Spinal cord (tissue), 10 donors: ENCODE data around the gene BMERB1. TPM values are rescaled to one million over a fixed set of nuclear protein-coding genes. Genes with fewer than 3 reads are reported as not detected.

Experiments
- DNase-seq, 6 donors: peaks; one replicate each; pipeline versions ENCODE4 v3.0.0 to v3.0.0-alpha.2; 2013 to 2015; ENCODE audit warnings: low spot score in 6 of 6, low read depth in 4 of 6
- H3K27ac ChIP-seq: one replicate; pipeline ENCODE4 v1.5.1; 2013; ENCODE audit warnings: low read depth, low read length, control low read depth
- H3K27me3 ChIP-seq: one replicate; pipeline ENCODE4 v1.6.1; 2013; ENCODE audit warnings: low read length; ENCODE audit not compliant: control insufficient read depth, insufficient read depth
- H3K36me3 ChIP-seq: one replicate; pipeline ENCODE4 v1.6.1; 2013; ENCODE audit warnings: low read length; ENCODE audit not compliant: control insufficient read depth, insufficient read depth
- H3K4me1 ChIP-seq: one replicate; pipeline ENCODE4 v1.6.1; 2013; ENCODE audit warnings: low read length; ENCODE audit not compliant: control insufficient read depth, insufficient read depth
- H3K4me3 ChIP-seq: one replicate; pipeline ENCODE4 v1.5.1; 2013; ENCODE audit warnings: low read depth, low read length, control low read depth
- H3K9me3 ChIP-seq: one replicate; pipeline ENCODE4 v1.6.1; 2013; ENCODE audit warnings: low read length; ENCODE audit not compliant: control insufficient read depth, insufficient read depth
- WGBS: methylation state at CpG from one replicate; pipeline ENCODE4 v1.1.5; 2013; ENCODE audit warnings: missing lambda C conversion rate; ENCODE audit not compliant: insufficient coverage; 5-methylcytosine and 5-hydroxymethylcytosine counted together
- polyA plus RNA-seq, 2 donors: library from polyadenylated mRNA; unstranded; fragments of 120-200 nt; gene quantifications; one replicate each; pipeline ENCODE4 v1.2.1, GENCODE V29; 2013; ENCODE audit not compliant: insufficient read length in 2 of 2
- total RNA-seq, 2 donors: library from RNA; depleted of rRNA in 1 of 2; stranded (reverse); fragments of 120-200 nt in 1 of 2; fragments of >200 nt in 1 of 2; gene quantifications; one replicate each; pipeline versions ENCODE4 v1.2.3 to v1.2.4, GENCODE V29; 2013 to 2014
- donor health status: healthy.

BMERB1 gene
- total and polyA plus RNA-seq, 4 donors, result 70.7 to 266 (median 177) TPM

DNA sequence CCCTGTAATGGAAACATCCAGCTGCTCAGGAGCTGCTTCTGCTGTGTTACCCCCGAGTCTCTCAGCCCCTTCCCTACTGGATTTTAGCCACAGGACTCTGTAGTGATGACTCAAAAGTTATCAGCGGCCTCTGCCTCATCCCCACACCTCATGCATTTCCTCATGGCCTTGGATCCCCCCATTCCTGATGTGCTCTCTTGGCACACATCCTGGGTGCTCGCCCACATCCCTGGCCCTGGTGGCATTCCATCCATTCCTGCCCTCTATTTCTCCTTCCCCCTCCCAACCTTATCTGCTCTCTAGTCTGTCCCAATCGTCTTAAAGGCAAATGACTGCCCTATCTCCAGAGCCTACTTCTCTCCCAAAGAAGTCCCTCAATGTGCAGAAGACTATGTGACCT lies 184.0 kb downstream of the BMERB1 start:
- Histone ChIP-seq H3K4me1 (no peaks in the 10 kb centered on the region), H3K27ac (no peak overlapping the region), H3K9me3 (no peaks in the 10 kb centered on the region), H3K27me3 (no peaks in the 10 kb centered on the region), H3K36me3 (peaks cover 54% of the 10 kb centered on the region), H3K4me3 (no peak overlapping the region)
- 91% methylated on average over 4 of the region's 4 CpGs for WGBS
- DNase-seq, result no peak

DNA sequence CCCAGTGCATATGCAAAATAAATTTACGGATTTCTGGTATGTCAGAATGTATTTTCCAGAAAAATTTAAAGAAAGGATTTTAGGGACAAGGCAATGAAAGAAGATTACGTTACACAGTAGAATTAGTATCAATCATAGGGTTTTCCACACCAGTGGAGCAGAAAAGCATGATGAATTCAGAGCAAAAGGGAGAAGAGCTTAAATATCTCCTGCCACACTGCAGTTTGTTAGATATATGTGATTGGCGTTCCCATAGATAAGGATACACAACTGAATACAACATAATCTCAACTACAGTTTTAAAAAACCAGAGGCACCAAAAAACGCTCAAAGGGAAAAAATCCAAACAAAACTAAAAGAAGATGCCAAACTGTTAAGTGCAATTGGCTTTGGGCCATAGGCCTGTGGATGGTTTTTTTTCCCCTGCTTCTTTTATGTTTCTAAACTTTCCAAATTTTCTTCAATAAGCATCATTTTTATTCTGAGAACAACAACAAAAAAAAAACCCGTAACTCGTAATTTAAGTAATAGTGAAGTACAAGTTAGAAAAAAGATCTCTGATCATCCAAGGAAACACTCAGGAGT lies 186.3 kb downstream of the BMERB1 start:
- H3K4me1 ChIP-seq, result no peaks in the 10 kb centered on the region
- peaks cover 52% of the 10 kb centered on the region for H3K36me3 ChIP-seq
- H3K27me3 ChIP-seq, result no peaks in the 10 kb centered on the region
- no peak for DNase-seq
- no peak overlapping the region for H3K4me3 ChIP-seq
- H3K27ac ChIP-seq, result no peak overlapping the region
- no peaks in the 10 kb centered on the region for H3K9me3 ChIP-seq
- 83% methylated on average over 1 of the region's 6 CpGs for WGBS

DNA sequence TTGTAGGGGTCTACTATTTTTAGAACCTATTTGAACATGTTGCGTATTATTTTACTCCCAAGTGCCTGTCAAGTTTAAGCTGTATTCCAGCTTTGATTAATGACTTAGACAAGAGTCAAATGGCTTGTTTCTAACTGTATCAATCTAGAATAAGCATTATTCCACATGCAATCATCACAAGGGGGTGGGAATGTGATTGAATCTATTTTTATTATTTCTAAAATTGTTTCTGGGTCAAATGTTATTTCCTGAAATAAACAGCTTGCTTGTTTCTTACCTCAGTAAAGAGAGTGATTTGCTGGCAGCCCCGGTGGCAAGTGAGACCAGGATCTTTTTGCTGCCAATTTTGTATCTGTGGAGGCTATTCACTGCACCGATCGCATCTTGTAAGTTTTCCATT lies 187.1 kb downstream of the BMERB1 start:
- peaks cover 51% of the 10 kb centered on the region for H3K36me3 ChIP-seq
- H3K9me3 ChIP-seq, result no peaks in the 10 kb centered on the region
- no peaks in the 10 kb centered on the region for H3K4me1 ChIP-seq
- DNase-seq, result no peak
- H3K27ac ChIP-seq, result no peak overlapping the region
- no peak overlapping the region for H3K4me3 ChIP-seq
- WGBS, result 83% methylated on average over 1 of the region's 4 CpGs
- H3K27me3 ChIP-seq, result no peaks in the 10 kb centered on the region

DNA sequence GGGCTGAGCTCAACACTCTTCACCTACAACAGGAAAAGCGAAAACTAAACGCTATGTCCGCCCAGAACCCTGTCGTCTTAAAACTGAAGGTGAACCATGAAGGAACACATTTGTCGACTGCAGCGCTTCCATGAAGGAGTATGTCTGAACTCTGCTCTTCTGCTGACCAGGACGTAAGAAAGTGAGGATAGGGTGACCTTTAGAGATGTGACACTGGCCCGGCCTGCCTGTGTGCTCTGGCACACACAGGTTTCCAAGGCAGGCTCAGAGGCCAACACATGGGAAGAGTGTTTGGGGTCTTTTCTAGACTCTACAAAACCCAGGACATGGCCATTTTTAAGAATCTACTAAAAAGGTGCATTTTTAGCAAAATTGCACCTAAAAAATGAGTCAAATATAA lies 187.5 kb downstream of the BMERB1 start:
- no peak for DNase-seq
- Histone ChIP-seq H3K27me3 (no peaks in the 10 kb centered on the region), H3K9me3 (no peaks in the 10 kb centered on the region), H3K4me3 (no peak overlapping the region), H3K27ac (no peak overlapping the region), H3K36me3 (peaks cover 47% of the 10 kb centered on the region), H3K4me1 (no peaks in the 10 kb centered on the region)
- 98% methylated on average over 8 of the region's 8 CpGs for WGBS

DNA sequence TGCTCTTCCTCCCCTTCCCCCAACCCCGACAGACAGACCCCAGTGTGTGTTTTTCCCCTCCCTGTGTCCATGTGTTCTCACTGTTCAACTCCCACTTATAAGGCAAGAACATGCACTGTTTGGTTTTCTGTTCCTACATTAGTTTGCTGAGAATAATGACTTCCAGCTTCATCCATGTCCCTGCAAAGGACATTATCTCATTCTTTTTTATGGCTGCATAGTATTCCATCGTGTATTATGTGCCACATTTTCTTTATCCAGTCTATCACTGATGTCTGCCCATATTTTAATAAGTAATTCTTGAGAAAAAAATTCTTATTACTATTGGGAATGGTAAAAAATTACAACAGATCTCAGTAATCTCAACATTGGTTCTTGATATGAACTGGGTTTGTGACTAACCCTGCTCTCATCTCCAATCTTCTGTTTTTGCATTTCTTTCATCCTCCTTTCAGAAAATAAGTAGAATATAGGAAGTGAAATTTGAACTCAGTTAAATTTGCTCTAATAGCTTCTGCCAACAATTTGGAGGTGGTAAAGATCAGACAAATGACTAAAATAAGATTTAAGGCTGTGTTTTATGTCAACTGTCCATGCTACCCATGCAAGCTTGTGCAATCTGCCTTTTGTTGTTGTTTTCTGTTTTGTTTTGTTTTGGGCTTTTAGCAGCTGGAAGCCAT lies 197.5 kb downstream of the BMERB1 start:
- DNase-seq, result no peak
- H3K4me3 ChIP-seq, result no peak overlapping the region
- H3K36me3 ChIP-seq, result peaks cover 35% of the 10 kb centered on the region
- no peaks in the 10 kb centered on the region for H3K27me3 ChIP-seq
- WGBS, result 100% methylated on average over 1 of the region's 2 CpGs
- no peak overlapping the region for H3K27ac ChIP-seq
- no peaks in the 10 kb centered on the region for H3K4me1 ChIP-seq
- H3K9me3 ChIP-seq, result no peaks in the 10 kb centered on the region

DNA sequence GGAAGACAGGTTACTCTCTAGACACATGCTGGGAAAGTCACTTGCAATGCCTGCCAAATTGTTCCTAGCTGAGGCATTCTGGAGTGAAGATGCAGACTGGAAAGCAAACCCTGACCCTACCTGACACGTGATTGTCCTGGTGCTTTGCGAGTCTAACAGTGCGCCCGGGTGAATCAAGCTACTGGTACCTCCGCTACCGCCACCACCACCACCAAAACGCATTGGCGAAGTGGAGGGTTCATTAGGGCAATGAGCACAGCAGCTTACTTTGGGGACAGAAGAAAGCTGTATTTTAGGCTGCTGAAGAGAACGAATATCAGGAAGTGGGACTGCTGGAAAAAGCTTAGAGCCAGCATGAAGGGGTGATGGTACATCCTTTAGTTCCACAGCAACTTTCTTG lies 201.5 kb downstream of the BMERB1 start:
- Histone ChIP-seq H3K27ac (no peak overlapping the region), H3K36me3 (peaks cover 43% of the 10 kb centered on the region), H3K4me3 (no peak overlapping the region), H3K27me3 (no peaks in the 10 kb centered on the region), H3K9me3 (no peaks in the 10 kb centered on the region), H3K4me1 (no peaks in the 10 kb centered on the region)
- DNase-seq, result no peak
- WGBS, result 100% methylated on average over 4 of the region's 9 CpGs

DNA sequence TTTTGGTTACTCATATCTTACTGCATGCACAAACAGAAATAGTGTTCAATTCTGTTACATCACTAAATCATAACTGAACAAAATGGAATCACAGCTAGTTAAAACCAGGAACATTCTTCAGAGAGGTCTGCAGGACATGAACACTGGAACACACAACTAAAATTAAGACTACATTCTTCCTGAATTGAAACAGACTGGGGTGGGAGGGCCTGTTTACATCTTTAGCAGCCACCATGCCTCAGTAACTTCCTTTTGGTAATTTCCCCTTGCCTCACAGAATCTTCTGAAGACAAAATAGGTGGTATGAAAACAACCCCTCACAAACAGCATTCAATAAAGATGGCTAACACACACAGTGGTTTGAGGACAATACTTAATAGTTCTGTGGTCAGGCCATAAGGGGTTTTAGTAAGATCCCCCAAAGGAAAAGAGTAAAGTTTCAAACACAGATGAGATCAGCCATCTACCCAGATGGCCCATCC lies 202.0 kb downstream of the BMERB1 start:
- Histone ChIP-seq H3K9me3 (no peaks in the 10 kb centered on the region), H3K4me1 (no peaks in the 10 kb centered on the region), H3K4me3 (no peak overlapping the region), H3K27me3 (no peaks in the 10 kb centered on the region), H3K27ac (no peak overlapping the region), H3K36me3 (peaks cover 38% of the 10 kb centered on the region)
- DNase-seq, result no peak

Other genes with a start within 250 kb of the BMERB1 start
- 10 to 100 TPM in 1 of 2 donors, under 1 TPM in 1; 0.69 to 21.6 TPM for gene NPIPA5, start 56.3 kb upstream of the BMERB1 start, total RNA-seq
- gene NPIPA5, start 56.3 kb upstream of the BMERB1 start, polyA plus RNA-seq, result 10 to 100 TPM; 35.4 to 56.2 TPM
- 10 to 100 TPM in 1 of 2 donors, 1 to 10 TPM in 1; 7.5 to 10.7 TPM for gene MPV17L, start 38.8 kb upstream of the BMERB1 start, total RNA-seq
- 10 to 100 TPM; 10.9 to 17.2 TPM for gene MPV17L, start 38.8 kb upstream of the BMERB1 start, polyA plus RNA-seq
- 10 to 100 TPM; 21.8 to 28.6 TPM for gene MARF1, start 208.6 kb downstream of the BMERB1 start, total RNA-seq
- 10 to 100 TPM; 37.8 to 41.8 TPM for gene MARF1, start 208.6 kb downstream of the BMERB1 start, polyA plus RNA-seq
- gene NDE1, start 215.7 kb downstream of the BMERB1 start, total RNA-seq, result 10 to 100 TPM; 19.4 to 26.7 TPM
- 10 to 100 TPM; 33.5 to 36.6 TPM for gene NDE1, start 215.7 kb downstream of the BMERB1 start, polyA plus RNA-seq